Measurements from ENCODE around the gene TMEM243. TPM values are rescaled to one million over a fixed set of nuclear protein-coding genes. Genes with fewer than 3 reads are reported as not detected.

TMEM243 gene
- total and polyA plus RNA-seq, 2 donors (not counting 1 experiment from before 2014, with no cell fraction given): 25.6 to 42.8 TPM

DNA sequence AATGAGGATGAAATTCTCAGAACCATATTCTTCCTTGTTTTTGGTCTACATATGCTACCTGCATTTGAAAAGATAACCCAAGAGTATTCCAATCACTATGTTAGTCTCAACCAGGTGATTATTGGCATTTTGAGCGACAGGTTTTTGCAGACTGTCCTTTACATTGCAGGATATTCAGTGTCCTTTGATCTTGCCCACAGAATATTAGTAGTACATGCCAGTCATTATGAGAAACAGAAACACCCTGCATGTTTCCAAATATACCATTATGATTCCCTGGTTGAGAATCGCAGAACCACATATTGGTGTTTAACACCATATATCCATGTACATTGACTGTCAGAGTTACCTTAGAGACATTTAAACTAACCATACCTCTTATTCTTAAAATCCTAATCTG lies 30.6 kb downstream of the TMEM243 start:
- H3K4me1 ChIP-seq (ENCODE audit: control insufficient read depth, extremely low read depth, insufficient read depth, low read length): no peaks in the 10 kb centered on the region
- no peaks in the 10 kb centered on the region for H3K27me3 ChIP-seq (ENCODE audit: control insufficient read depth, insufficient read depth, low read length)
- no peak overlapping the region for H3K9ac ChIP-seq (ENCODE audit: insufficient read depth, low read length)
- H3K27ac ChIP-seq (ENCODE audit: insufficient read depth, low read length): no peak overlapping the region
- H3K4me2 ChIP-seq (ENCODE audit: extremely low read depth, insufficient read depth, low read length): no peak overlapping the region
- H4K20me1 ChIP-seq (ENCODE audit: control insufficient read depth, extremely low read depth, insufficient read depth, low read length): no peaks in the 10 kb centered on the region
- H3K36me3 ChIP-seq (ENCODE audit: control insufficient read depth, insufficient read depth, low read length): peaks cover 9% of the 10 kb centered on the region
- H2AFZ ChIP-seq (ENCODE audit: low read length): no peak overlapping the region
- no peak for DNase-seq (ENCODE audit: low read depth in 2 of 2)
- H3K9me3 ChIP-seq (ENCODE audit: control insufficient read depth, insufficient read depth, low read depth, low read length): no peaks in the 10 kb centered on the region
- TF ChIP-seq EZH2 (IDR thresholded peaks at IDR 0.05; ENCODE audit: low read length, missing control alignments): no peak
- TF ChIP-seq, protein P1, sequence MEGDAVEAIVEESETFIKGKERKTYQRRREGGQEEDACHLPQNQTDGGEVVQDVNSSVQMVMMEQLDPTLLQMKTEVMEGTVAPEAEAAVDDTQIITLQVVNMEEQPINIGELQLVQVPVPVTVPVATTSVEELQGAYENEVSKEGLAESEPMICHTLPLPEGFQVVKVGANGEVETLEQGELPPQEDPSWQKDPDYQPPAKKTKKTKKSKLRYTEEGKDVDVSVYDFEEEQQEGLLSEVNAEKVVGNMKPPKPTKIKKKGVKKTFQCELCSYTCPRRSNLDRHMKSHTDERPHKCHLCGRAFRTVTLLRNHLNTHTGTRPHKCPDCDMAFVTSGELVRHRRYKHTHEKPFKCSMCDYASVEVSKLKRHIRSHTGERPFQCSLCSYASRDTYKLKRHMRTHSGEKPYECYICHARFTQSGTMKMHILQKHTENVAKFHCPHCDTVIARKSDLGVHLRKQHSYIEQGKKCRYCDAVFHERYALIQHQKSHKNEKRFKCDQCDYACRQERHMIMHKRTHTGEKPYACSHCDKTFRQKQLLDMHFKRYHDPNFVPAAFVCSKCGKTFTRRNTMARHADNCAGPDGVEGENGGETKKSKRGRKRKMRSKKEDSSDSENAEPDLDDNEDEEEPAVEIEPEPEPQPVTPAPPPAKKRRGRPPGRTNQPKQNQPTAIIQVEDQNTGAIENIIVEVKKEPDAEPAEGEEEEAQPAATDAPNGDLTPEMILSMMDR (conservative IDR thresholded peaks at IDR 0.05 in 1 of 2, IDR thresholded peaks at IDR 0.05 in 1 of 2; ENCODE audit: low read depth in 1 of 2, low read length in 2 of 2): no peak
- no peak overlapping the region for H3K4me3 ChIP-seq (replicated peaks in 1 of 4; ENCODE audit: control extremely low read depth in 1 of 4, insufficient read depth in 1 of 4, low read depth in 3 of 4, low read length in 4 of 4)
- no peaks in the 10 kb centered on the region for H3K79me2 ChIP-seq (ENCODE audit: control insufficient read depth, insufficient read depth, low read length)

DNA sequence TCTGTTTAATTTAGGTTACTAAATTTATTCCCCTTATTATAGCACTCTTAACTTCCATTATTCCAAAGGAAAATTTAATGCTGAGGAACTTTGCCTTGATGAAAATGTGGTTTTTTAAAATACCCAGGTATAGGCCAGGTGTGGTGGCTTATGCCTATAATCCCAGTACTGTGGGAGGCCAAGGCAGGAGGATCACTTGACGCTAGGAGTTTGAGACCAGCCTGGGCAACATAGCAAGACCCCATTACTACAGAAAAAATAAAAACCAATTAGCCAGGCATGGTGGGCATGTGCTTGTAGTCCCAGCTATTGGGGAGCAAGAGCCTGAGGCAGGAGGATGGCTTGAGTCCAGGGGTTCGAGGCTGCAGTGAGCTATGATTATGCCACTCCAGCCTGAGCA lies 32.4 kb downstream of the TMEM243 start:
- Histone ChIP-seq H3K4me2 (ENCODE audit: extremely low read depth, insufficient read depth, low read length) (no peak overlapping the region), H3K27ac (ENCODE audit: insufficient read depth, low read length) (no peak overlapping the region), H3K79me2 (ENCODE audit: control insufficient read depth, insufficient read depth, low read length) (no peaks in the 10 kb centered on the region), H3K4me3 (replicated peaks in 1 of 4; ENCODE audit: control extremely low read depth in 1 of 4, insufficient read depth in 1 of 4, low read depth in 3 of 4, low read length in 4 of 4) (no peak overlapping the region), H3K9me3 (ENCODE audit: control insufficient read depth, insufficient read depth, low read depth, low read length) (no peaks in the 10 kb centered on the region), H3K4me1 (ENCODE audit: control insufficient read depth, extremely low read depth, insufficient read depth, low read length) (no peaks in the 10 kb centered on the region), H4K20me1 (ENCODE audit: control insufficient read depth, extremely low read depth, insufficient read depth, low read length) (no peaks in the 10 kb centered on the region), H3K27me3 (ENCODE audit: control insufficient read depth, insufficient read depth, low read length) (no peaks in the 10 kb centered on the region), H3K36me3 (ENCODE audit: control insufficient read depth, insufficient read depth, low read length) (peaks cover 7% of the 10 kb centered on the region), H2AFZ (ENCODE audit: low read length) (no peak overlapping the region), H3K9ac (ENCODE audit: insufficient read depth, low read length) (no peak overlapping the region)
- TF ChIP-seq, protein P1 (conservative IDR thresholded peaks at IDR 0.05 in 1 of 2, IDR thresholded peaks at IDR 0.05 in 1 of 2; ENCODE audit: low read depth in 1 of 2, low read length in 2 of 2): no peak
- no peak for TF ChIP-seq EZH2 (IDR thresholded peaks at IDR 0.05; ENCODE audit: low read length, missing control alignments)
- no peak for DNase-seq (ENCODE audit: low read depth in 2 of 2)

DNA sequence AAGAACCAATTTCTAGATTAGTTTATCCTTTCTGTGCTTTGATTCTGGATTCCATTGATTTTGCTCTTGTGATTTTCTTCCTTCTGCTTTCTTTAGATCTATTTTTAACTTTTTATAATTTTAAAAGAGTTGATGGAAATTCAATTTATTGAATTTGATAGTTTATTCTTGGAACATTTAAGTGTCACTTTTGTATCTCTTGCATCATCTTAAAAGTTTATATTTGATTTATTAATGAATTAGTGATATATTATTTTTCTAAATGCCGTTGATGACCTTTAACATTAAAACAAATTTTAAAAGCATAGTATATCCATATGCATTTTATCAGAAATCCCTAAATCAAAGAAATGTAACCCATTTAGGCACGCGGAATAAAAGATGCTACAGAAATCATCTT lies 40.4 kb downstream of the TMEM243 start:
- H3K36me3 ChIP-seq (ENCODE audit: control insufficient read depth, insufficient read depth, low read length): peaks cover 6% of the 10 kb centered on the region
- no peaks in the 10 kb centered on the region for H4K20me1 ChIP-seq (ENCODE audit: control insufficient read depth, extremely low read depth, insufficient read depth, low read length)
- H3K9me3 ChIP-seq (ENCODE audit: control insufficient read depth, insufficient read depth, low read depth, low read length): no peaks in the 10 kb centered on the region
- H3K9ac ChIP-seq (ENCODE audit: insufficient read depth, low read length): no peak overlapping the region
- TF ChIP-seq, protein P1 (conservative IDR thresholded peaks at IDR 0.05 in 1 of 2, IDR thresholded peaks at IDR 0.05 in 1 of 2; ENCODE audit: low read depth in 1 of 2, low read length in 2 of 2): no peak
- TF ChIP-seq EZH2 (IDR thresholded peaks at IDR 0.05; ENCODE audit: low read length, missing control alignments): no peak
- H2AFZ ChIP-seq (ENCODE audit: low read length): no peak overlapping the region
- no peaks in the 10 kb centered on the region for H3K27me3 ChIP-seq (ENCODE audit: control insufficient read depth, insufficient read depth, low read length)
- H3K79me2 ChIP-seq (ENCODE audit: control insufficient read depth, insufficient read depth, low read length): no peaks in the 10 kb centered on the region
- no peak overlapping the region for H3K27ac ChIP-seq (ENCODE audit: insufficient read depth, low read length)
- DNase-seq (ENCODE audit: low read depth in 2 of 2): no peak
- no peaks in the 10 kb centered on the region for H3K4me1 ChIP-seq (ENCODE audit: control insufficient read depth, extremely low read depth, insufficient read depth, low read length)
- no peak overlapping the region for H3K4me3 ChIP-seq (replicated peaks in 1 of 4; ENCODE audit: control extremely low read depth in 1 of 4, insufficient read depth in 1 of 4, low read depth in 3 of 4, low read length in 4 of 4)
- no peak overlapping the region for H3K4me2 ChIP-seq (ENCODE audit: extremely low read depth, insufficient read depth, low read length)
